Fibroblast of lung (primary cell): ENCODE data around the gene TRPV4.

Experiments
- EZH2 ChIP-seq: IDR thresholded peaks from 2 replicates; pipeline ENCODE4 v1.5.1; 2012; ENCODE audit warnings: low read length, control low read depth, mild to moderate bottlenecking; ENCODE audit errors: missing control alignments
- TF ChIP-seq, protein P1 (sequence below), 2 donors: IDR thresholded peaks in 1 of 2; conservative IDR thresholded peaks in 1 of 2; 1 replicate in 1 of 2; 2 replicates in 1 of 2; pipeline ENCODE4 v1.5.1; 2011 to 2012; ENCODE audit warnings: low read length in 2 of 2, control low read depth in 1 of 2, inconsistent platforms in 1 of 2, low read depth in 1 of 2, mild to moderate bottlenecking in 1 of 2

DNA sequence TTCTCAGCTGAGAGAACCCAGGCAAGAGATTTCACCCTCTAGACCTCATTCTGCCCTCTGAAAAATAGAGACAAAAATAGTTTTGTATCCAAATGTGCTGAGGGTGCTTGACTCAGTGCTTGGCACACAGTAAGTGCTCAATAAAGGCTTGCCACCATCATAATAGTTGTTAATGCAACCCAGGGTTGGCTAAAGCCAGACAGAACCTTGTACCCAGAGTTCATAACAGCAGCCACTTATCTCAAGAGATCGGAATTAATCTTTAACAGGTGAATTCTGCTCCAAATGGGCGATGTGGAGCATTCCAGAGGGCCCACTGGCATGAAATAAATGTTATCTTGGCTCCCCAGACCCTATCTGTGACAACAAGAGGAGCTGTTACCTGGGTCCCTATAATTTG, 2.9 kb downstream of the TRPV4 start:
- TF ChIP-seq EZH2: no peak
- TF ChIP-seq, protein P1, sequence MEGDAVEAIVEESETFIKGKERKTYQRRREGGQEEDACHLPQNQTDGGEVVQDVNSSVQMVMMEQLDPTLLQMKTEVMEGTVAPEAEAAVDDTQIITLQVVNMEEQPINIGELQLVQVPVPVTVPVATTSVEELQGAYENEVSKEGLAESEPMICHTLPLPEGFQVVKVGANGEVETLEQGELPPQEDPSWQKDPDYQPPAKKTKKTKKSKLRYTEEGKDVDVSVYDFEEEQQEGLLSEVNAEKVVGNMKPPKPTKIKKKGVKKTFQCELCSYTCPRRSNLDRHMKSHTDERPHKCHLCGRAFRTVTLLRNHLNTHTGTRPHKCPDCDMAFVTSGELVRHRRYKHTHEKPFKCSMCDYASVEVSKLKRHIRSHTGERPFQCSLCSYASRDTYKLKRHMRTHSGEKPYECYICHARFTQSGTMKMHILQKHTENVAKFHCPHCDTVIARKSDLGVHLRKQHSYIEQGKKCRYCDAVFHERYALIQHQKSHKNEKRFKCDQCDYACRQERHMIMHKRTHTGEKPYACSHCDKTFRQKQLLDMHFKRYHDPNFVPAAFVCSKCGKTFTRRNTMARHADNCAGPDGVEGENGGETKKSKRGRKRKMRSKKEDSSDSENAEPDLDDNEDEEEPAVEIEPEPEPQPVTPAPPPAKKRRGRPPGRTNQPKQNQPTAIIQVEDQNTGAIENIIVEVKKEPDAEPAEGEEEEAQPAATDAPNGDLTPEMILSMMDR (conservative IDR thresholded peaks at IDR 0.05 in 1 of 2, IDR thresholded peaks at IDR 0.05 in 1 of 2; ENCODE audit: low read depth in 1 of 2, low read length in 2 of 2): no peak
